Breast epithelium (tissue), 4 donors: ENCODE results near the gene FAM124A. TPM values are rescaled to one million over a fixed set of nuclear protein-coding genes. Genes with fewer than 3 reads are reported as not detected.
A peak's percentile ranks its signal among the peaks of the same experiment; 100 is the strongest.

ENCODE experiments used
- DNase-seq, 2 donors: peaks; one replicate each; pipeline ENCODE4 v3.0.0-alpha.2; 2019; ENCODE audit warnings: low spot score in 2 of 2
- H3K27ac ChIP-seq, 2 donors: fragments of 200-600 bp; sonication (generic) in 1 of 2; one replicate each; pipeline ENCODE4 v1.5.1; 2016 to 2019; ENCODE audit warnings: mild to moderate bottlenecking in 1 of 2
- H3K27me3 ChIP-seq, 2 donors: fragments of 200-600 bp; sonication (generic) in 1 of 2; one replicate each; pipeline versions ENCODE4 v1.5.1 to v1.6.0; 2017 to 2019; ENCODE audit warnings: control low read depth in 1 of 2, mild to moderate bottlenecking in 1 of 2
- H3K36me3 ChIP-seq: fragments of 200-600 bp; one replicate; pipeline ENCODE4 v1.5.1; 2019
- H3K4me1 ChIP-seq, 2 donors: fragments of 200-600 bp; sonication (generic); one replicate each; pipeline ENCODE4 v1.5.1; 2016 to 2019; ENCODE audit warnings: control low read depth in 1 of 2
- H3K4me3 ChIP-seq, 3 donors: fragments of 200-600 bp; sonication (generic); 1 replicate in 2 of 3; 2 replicates in 1 of 3; pipeline ENCODE4 v1.5.1; 2016 to 2019; ENCODE audit warnings: mild to moderate bottlenecking in 3 of 3, moderate library complexity in 2 of 3
- H3K9me3 ChIP-seq, 2 donors: fragments of 200-600 bp; sonication (generic) in 1 of 2; one replicate each; pipeline ENCODE4 v1.5.1; 2016 to 2019; ENCODE audit warnings: control low read depth in 1 of 2
- POLR2A ChIP-seq: fragments of 450-650 bp; IDR thresholded peaks from one replicate; pipeline ENCODE4 v1.6.1; 2016; ENCODE audit warnings: antibody characterized with exemption, mild to moderate bottlenecking, moderate library complexity
- POLR2AphosphoS5 ChIP-seq, 3 donors: sonication (generic); formaldehyde crosslinking; IDR thresholded peaks; one replicate each; pipeline ENCODE4 v1.6.1; 2017; ENCODE audit warnings: antibody characterized with exemption in 3 of 3
- intact Hi-C: fragments of 100-400 bp; cut with DNase I; formaldehyde crosslinking; loops from one replicate; pipeline ENCODE4 v1.15.1; 2023; ENCODE audit warnings: low total_unique reads
- total RNA-seq, 3 donors: library from RNA; depleted of rRNA; stranded (reverse); fragments of >200 nt; gene quantifications; one replicate each; pipeline ENCODE4 v1.1.0, GENCODE V29; 2016
- TF ChIP-seq, protein P1 (sequence below), 3 donors: fragments of 450-650 bp; IDR thresholded peaks; one replicate each; pipeline ENCODE4 v1.5.1; 2016 to 2017; ENCODE audit warnings: antibody characterized with exemption in 3 of 3, mild to moderate bottlenecking in 3 of 3, moderate library complexity in 3 of 3

Gene FAM124A
- total RNA-seq, 3 donors from 2014 or later: 2.2 to 7.9 (median 6.1) TPM

DNA sequence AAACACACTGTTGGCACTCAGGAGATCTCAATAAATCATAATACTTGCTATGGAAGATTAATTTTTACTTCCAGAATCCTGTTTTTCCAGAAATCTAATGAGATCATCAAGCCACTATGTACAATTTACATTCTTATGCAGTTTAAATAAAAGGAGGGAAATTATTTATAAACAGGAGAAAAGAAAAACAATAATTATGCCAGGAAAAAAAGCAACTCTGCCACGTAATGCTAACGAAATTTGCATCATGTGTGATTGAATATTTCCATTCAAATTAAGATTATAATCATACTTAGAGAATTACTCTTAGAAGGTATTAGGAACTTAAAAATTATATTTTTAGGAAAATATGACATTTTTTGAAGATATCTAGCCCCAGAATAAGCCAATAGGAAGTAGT, 13.0 kb downstream of the FAM124A start:
- no peaks in the 10 kb centered on the region for H3K9me3 ChIP-seq
- H3K27me3 ChIP-seq: no peaks in the 10 kb centered on the region
- no peak for TF ChIP-seq POLR2AphosphoS5 (IDR thresholded peaks at IDR 0.05)
- TF ChIP-seq, protein P1, sequence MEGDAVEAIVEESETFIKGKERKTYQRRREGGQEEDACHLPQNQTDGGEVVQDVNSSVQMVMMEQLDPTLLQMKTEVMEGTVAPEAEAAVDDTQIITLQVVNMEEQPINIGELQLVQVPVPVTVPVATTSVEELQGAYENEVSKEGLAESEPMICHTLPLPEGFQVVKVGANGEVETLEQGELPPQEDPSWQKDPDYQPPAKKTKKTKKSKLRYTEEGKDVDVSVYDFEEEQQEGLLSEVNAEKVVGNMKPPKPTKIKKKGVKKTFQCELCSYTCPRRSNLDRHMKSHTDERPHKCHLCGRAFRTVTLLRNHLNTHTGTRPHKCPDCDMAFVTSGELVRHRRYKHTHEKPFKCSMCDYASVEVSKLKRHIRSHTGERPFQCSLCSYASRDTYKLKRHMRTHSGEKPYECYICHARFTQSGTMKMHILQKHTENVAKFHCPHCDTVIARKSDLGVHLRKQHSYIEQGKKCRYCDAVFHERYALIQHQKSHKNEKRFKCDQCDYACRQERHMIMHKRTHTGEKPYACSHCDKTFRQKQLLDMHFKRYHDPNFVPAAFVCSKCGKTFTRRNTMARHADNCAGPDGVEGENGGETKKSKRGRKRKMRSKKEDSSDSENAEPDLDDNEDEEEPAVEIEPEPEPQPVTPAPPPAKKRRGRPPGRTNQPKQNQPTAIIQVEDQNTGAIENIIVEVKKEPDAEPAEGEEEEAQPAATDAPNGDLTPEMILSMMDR (IDR thresholded peaks at IDR 0.05): no peak
- no peak for TF ChIP-seq POLR2A
- no peak for DNase-seq
- H3K36me3 ChIP-seq: no peaks in the 10 kb centered on the region
- no peak overlapping the region for H3K27ac ChIP-seq
- H3K4me3 ChIP-seq: no peak overlapping the region
- intact Hi-C loops: no loop called here
- no peaks in the 10 kb centered on the region for H3K4me1 ChIP-seq

DNA sequence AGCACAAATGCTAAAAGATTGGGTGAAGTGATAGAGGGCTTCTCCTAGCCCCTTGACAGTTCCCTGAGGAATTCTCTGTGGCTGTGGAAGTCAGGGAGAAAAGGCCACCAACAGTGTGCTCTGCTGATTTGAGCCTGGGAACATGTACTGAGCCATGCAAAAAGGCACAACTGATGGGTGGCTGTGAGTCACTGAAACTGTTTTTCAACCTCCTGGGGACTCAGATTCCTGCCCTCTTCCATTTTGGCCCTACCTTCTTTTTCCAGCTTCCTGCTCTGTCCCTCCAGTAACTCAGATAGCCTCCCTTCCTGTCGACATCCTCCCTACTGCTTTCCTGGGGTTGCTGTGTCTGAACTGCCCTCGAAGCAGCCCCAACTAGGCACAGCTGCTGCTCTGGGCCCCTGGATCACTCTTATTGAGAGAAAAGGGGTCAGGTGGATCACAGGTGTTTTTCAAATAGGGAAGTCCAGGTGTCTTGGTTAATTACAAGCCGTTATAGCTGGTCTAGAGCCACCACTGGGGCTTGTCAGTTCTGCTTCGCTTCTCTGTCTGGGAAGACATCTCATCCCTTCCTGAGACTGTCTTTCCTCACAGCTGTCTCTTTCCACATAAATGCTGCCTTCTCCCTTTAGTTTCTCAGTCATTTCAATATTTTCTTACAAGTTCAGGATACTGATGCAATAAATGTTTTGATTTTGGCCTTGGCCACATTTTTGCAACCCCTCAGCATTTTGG, 13.7 kb downstream of the FAM124A start:
- intact Hi-C loops: no loop called here

GRCh38 chr13:51236491-51236792, 14.2 kb downstream of the FAM124A start:
- H3K27me3 ChIP-seq: no peaks in the 10 kb centered on the region
- intact Hi-C loops: no loop called here
- no peaks in the 10 kb centered on the region for H3K9me3 ChIP-seq
- H3K4me3 ChIP-seq: no peak overlapping the region
- H3K36me3 ChIP-seq: no peaks in the 10 kb centered on the region
- no peak overlapping the region for H3K27ac ChIP-seq
- no peaks in the 10 kb centered on the region for H3K4me1 ChIP-seq
- TF ChIP-seq POLR2AphosphoS5 (IDR thresholded peaks at IDR 0.05) (no peak), POLR2A (no peak)
- TF ChIP-seq, protein P1 (IDR thresholded peaks at IDR 0.05): no peak
- no peak for DNase-seq

More for the DNA sequence above, 13.7 kb downstream of the FAM124A start:
- TF ChIP-seq POLR2A (no peak), POLR2AphosphoS5 (IDR thresholded peaks at IDR 0.05) (no peak)
- TF ChIP-seq, protein P1 (IDR thresholded peaks at IDR 0.05): no peak
- peak overlapping the region in 1 of 2 donors; percentile 49 for H3K27ac ChIP-seq
- H3K9me3 ChIP-seq: no peaks in the 10 kb centered on the region
- no peaks in the 10 kb centered on the region for H3K4me1 ChIP-seq
- H3K4me3 ChIP-seq: no peak overlapping the region
- no peaks in the 10 kb centered on the region for H3K27me3 ChIP-seq
- DNase-seq: no peak
- no peaks in the 10 kb centered on the region for H3K36me3 ChIP-seq

GRCh38 chr13:51237386-51237785, 15.2 kb downstream of the FAM124A start:
- no peaks in the 10 kb centered on the region for H3K9me3 ChIP-seq
- intact Hi-C loops: no loop called here
- no peak overlapping the region for H3K27ac ChIP-seq
- no peak overlapping the region for H3K4me3 ChIP-seq
- H3K27me3 ChIP-seq: no peaks in the 10 kb centered on the region
- no peak for DNase-seq
- TF ChIP-seq POLR2AphosphoS5 (IDR thresholded peaks at IDR 0.05) (no peak), POLR2A (no peak)
- TF ChIP-seq, protein P1 (IDR thresholded peaks at IDR 0.05): no peak
- no peaks in the 10 kb centered on the region for H3K4me1 ChIP-seq
- no peaks in the 10 kb centered on the region for H3K36me3 ChIP-seq

DNA sequence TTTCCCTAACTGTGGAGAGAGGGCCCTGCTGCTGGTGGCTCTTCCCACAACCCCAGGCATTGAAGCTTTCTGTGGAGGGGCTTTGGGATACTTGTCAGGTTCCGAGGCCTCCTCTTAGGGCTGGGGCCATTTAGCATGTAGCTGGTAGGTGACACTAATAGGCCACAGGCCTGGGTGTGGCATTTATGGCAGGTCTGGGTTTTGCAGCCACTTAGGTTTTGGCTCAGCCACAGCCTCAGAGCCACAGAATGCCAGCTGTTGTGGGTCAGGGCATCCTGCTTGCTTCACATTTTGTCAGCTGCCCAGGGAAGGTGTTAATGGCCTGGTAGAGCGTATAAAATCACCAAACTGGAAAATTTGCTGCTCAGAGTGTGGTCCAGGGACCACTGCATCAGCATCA, 15.7 kb downstream of the FAM124A start:
- intact Hi-C loops: no loop called here
- Histone ChIP-seq H3K36me3 (no peaks in the 10 kb centered on the region), H3K27ac (no peak overlapping the region), H3K27me3 (no peaks in the 10 kb centered on the region), H3K9me3 (no peaks in the 10 kb centered on the region), H3K4me1 (no peaks in the 10 kb centered on the region), H3K4me3 (no peak overlapping the region)
- TF ChIP-seq POLR2A (no peak), POLR2AphosphoS5 (IDR thresholded peaks at IDR 0.05) (no peak)
- TF ChIP-seq, protein P1 (IDR thresholded peaks at IDR 0.05): no peak
- no peak for DNase-seq
